Astrocyte (in vitro differentiated cells and primary cell): Measurements from ENCODE around the gene TEKT5. TPM values are rescaled to one million over a fixed set of nuclear protein-coding genes. Genes with fewer than 3 reads are reported as not detected.
A peak's percentile ranks its signal among the peaks of the same experiment; 100 is the strongest.

Source experiments
- DNase-seq: peaks from one replicate; pipeline ENCODE4 v3.0.0-alpha.2; 2010; ENCODE audit warnings: low read depth
- FAIRE-seq: peaks from 2 replicates; lab custom pipeline; 2011; peaks lifted over from hg19 to GRCh38; lab: Jason Lieb, UNC
- H2AFZ ChIP-seq: 2 replicates; pipeline ENCODE4 v1.6.0; 2012; ENCODE audit warnings: low read depth, low read length, inconsistent platforms
- H3K27ac ChIP-seq: 2 replicates; pipeline ENCODE4 v1.5.1; 2011; ENCODE audit warnings: low read depth, low read length, inconsistent platforms
- H3K27me3 ChIP-seq: 2 replicates; pipeline ENCODE4 v1.6.0; 2011; ENCODE audit warnings: low read length, inconsistent platforms; ENCODE audit not compliant: insufficient read depth
- H3K36me3 ChIP-seq: 2 replicates; pipeline ENCODE4 v1.5.1; 2011; ENCODE audit warnings: low read length, inconsistent platforms; ENCODE audit not compliant: insufficient read depth
- H3K4me1 ChIP-seq: 2 replicates; pipeline ENCODE4 v1.5.1; 2011; ENCODE audit warnings: low read length, inconsistent platforms; ENCODE audit not compliant: insufficient read depth
- H3K4me2 ChIP-seq: 2 replicates; pipeline ENCODE4 v1.6.0; 2012; ENCODE audit warnings: low read length, inconsistent platforms
- H3K4me3 ChIP-seq: 2 replicates; pipeline ENCODE4 v1.5.1; 2011; ENCODE audit warnings: low read depth, mild to moderate bottlenecking, low read length, inconsistent platforms; ENCODE audit not compliant: insufficient read depth
- H3K79me2 ChIP-seq: 2 replicates; pipeline ENCODE4 v1.6.0; 2012; ENCODE audit warnings: mild to moderate bottlenecking, low read length, inconsistent platforms; ENCODE audit not compliant: insufficient read depth
- H3K9ac ChIP-seq: 2 replicates; pipeline ENCODE4 v1.6.0; 2012; ENCODE audit warnings: mild to moderate bottlenecking, low read length, inconsistent platforms
- H3K9me3 ChIP-seq: 2 replicates; pipeline ENCODE4 v1.5.1; 2012; ENCODE audit warnings: low read depth, mild to moderate bottlenecking, low read length, inconsistent platforms; ENCODE audit not compliant: insufficient read depth
- H4K20me1 ChIP-seq: 2 replicates; pipeline ENCODE4 v1.6.0; 2012; ENCODE audit warnings: low read length, inconsistent platforms; ENCODE audit not compliant: insufficient read depth
- H3K27ac Mint-ChIP-seq: one replicate; pipeline ENCODE4 v1.8.0; 2021; ENCODE audit warnings: mild to moderate bottlenecking, mixed read lengths; ENCODE audit not compliant: unreplicated experiment
- H3K27me3 Mint-ChIP-seq: one replicate; pipeline ENCODE4 v1.8.0; 2021; ENCODE audit warnings: low read depth, mixed read lengths; ENCODE audit not compliant: unreplicated experiment
- H3K36me3 Mint-ChIP-seq: one replicate; pipeline ENCODE4 v1.8.0; 2021; ENCODE audit warnings: low read depth, mixed read lengths; ENCODE audit not compliant: unreplicated experiment
- H3K4me1 Mint-ChIP-seq: one replicate; pipeline ENCODE4 v1.8.0; 2021; ENCODE audit warnings: low read depth, mixed read lengths; ENCODE audit not compliant: unreplicated experiment
- H3K4me3 Mint-ChIP-seq: one replicate; pipeline ENCODE4 v1.8.0; 2021; ENCODE audit warnings: mild to moderate bottlenecking, moderate library complexity, mixed read lengths; ENCODE audit not compliant: unreplicated experiment
- H3K9me3 Mint-ChIP-seq: one replicate; pipeline ENCODE4 v1.8.0; 2021; ENCODE audit warnings: mild to moderate bottlenecking, mixed read lengths; ENCODE audit not compliant: unreplicated experiment
- CTCF ChIP-seq: IDR thresholded peaks from 2 replicates; pipeline ENCODE4 v1.5.1; 2011; ENCODE audit warnings: low read depth, mild to moderate bottlenecking, inconsistent platforms, low read length, moderate library complexity; ENCODE audit not compliant: insufficient read depth
- EZH2 ChIP-seq: IDR thresholded peaks from 2 replicates; pipeline ENCODE4 v1.6.1; 2012; ENCODE audit warnings: mild to moderate bottlenecking, low read length, inconsistent platforms; ENCODE audit not compliant: insufficient read depth
- total RNA-seq: library from RNA; stranded (reverse); gene quantifications from 2 replicates; pipeline ENCODE4 v1.2.1, GENCODE V29; 2021

TEKT5 gene
- total RNA-seq, 1 donor from 2014 or later: not detected

DNA sequence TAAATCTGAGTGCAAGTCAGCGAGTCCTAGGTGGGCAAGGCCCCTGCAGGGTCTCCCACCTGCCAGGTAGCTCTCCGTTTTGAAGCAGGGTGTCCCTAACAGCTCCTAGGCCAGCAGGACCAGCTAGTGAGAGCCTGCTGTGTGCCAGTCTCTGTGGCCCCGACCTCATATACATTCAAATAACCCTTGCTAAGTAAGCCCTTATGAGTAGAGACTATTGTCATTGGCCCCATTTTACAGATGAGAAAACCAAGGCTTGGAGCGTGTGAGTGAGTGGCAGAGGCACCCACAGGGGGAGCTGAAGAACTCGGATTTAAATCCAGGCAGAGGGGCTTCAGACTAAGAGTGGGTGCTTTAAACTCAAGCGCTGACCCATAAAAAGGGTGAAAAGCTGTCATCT is 74.6 kb downstream of the TEKT5 start:
- Mint-ChIP-seq H3K9me3 (no peaks in the 10 kb centered on the region), H3K4me3 (no peak overlapping the region), H3K4me1 (peaks cover 6% of the 10 kb centered on the region), H3K36me3 (no peaks in the 10 kb centered on the region), H3K27ac (no peak overlapping the region), H3K27me3 (peaks cover 34% of the 10 kb centered on the region)
- Histone ChIP-seq H3K9ac (no peak overlapping the region), H3K27ac (no peak overlapping the region), H4K20me1 (no peaks in the 10 kb centered on the region), H3K36me3 (no peaks in the 10 kb centered on the region), H3K4me1 (peaks cover 9% of the 10 kb centered on the region), H3K9me3 (no peaks in the 10 kb centered on the region), H3K79me2 (no peaks in the 10 kb centered on the region), H2AFZ (no peak overlapping the region), H3K27me3 (no peaks in the 10 kb centered on the region), H3K4me3 (no peak overlapping the region), H3K4me2 (no peak overlapping the region)
- FAIRE-seq (no peak), DNase-seq (no peak)
- TF ChIP-seq EZH2 (no peak), CTCF (no peak)

GRCh38 chr16:10619271-10619849 is 75.4 kb downstream of the TEKT5 start:
- Mint-ChIP-seq H3K27ac (no peak overlapping the region), H3K36me3 (no peaks in the 10 kb centered on the region), H3K27me3 (peaks cover 31% of the 10 kb centered on the region), H3K4me3 (no peak overlapping the region), H3K9me3 (no peaks in the 10 kb centered on the region), H3K4me1 (peaks cover 6% of the 10 kb centered on the region)
- H3K36me3 ChIP-seq: no peaks in the 10 kb centered on the region
- H3K4me3 ChIP-seq: no peak overlapping the region
- no peak for TF ChIP-seq CTCF
- TF ChIP-seq EZH2: no peak
- H3K79me2 ChIP-seq: no peaks in the 10 kb centered on the region
- H3K27me3 ChIP-seq: no peaks in the 10 kb centered on the region
- H3K4me1 ChIP-seq: peaks cover 9% of the 10 kb centered on the region
- H2AFZ ChIP-seq: peak overlapping the region; percentile 55
- H3K9me3 ChIP-seq: no peaks in the 10 kb centered on the region
- no peak for DNase-seq
- H3K4me2 ChIP-seq: peak overlapping the region; percentile 66
- H3K27ac ChIP-seq: no peak overlapping the region
- no peak for FAIRE-seq
- H3K9ac ChIP-seq: no peak overlapping the region
- no peaks in the 10 kb centered on the region for H4K20me1 ChIP-seq

DNA sequence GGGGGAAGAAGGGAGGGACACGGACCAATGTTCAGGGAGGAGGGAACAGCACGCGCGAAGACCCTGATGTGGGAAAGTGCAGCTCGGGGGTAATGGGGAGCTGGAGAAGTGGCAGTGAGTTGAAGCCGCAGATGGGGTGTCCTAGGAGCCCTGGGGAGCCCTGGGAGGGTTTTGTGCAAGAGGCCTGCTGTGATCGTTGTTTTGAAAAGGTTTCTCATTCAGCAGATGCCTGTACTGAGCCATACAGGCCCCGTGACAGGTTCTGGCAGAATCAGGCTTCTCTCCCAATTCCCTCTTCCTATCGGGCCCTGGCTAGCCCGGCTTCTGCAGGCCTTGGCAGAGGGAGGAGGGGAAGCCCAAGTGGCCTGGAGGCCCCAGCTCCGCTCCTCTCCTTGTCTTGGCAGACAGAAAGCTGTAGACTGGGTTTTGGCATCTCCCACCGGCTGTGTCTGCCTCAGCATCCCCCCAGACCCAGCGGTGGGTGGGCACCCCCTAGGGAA is 76.0 kb downstream of the TEKT5 start:
- no peak for TF ChIP-seq EZH2
- TF ChIP-seq CTCF: no peak
- Histone ChIP-seq H3K4me2 (no peak overlapping the region), H3K9me3 (no peaks in the 10 kb centered on the region), H4K20me1 (no peaks in the 10 kb centered on the region), H3K4me3 (no peak overlapping the region), H3K36me3 (no peaks in the 10 kb centered on the region), H3K27me3 (no peaks in the 10 kb centered on the region), H3K79me2 (no peaks in the 10 kb centered on the region), H3K4me1 (peaks cover 9% of the 10 kb centered on the region), H3K27ac (no peak overlapping the region), H2AFZ (no peak overlapping the region), H3K9ac (no peak overlapping the region)
- Mint-ChIP-seq H3K27ac (no peak overlapping the region), H3K36me3 (no peaks in the 10 kb centered on the region), H3K4me3 (no peak overlapping the region), H3K27me3 (peaks cover 31% of the 10 kb centered on the region), H3K4me1 (peaks cover 6% of the 10 kb centered on the region), H3K9me3 (no peaks in the 10 kb centered on the region)
- FAIRE-seq (no peak), DNase-seq (no peak)
